ENCODE results near the gene KRTAP10-1. TPM values are rescaled to one million over a fixed set of nuclear protein-coding genes. Genes with fewer than 3 reads are reported as not detected.

The KRTAP10-1 gene
- total and polyA plus RNA-seq, 2 experiments from 2014 or later = not detected

- Histone ChIP-seq H2AFZ (no peak overlapping the region), H3K4me2 (ENCODE audit: unreplicated experiment) (no peak overlapping the region), H3K4me3 (no peak overlapping the region), H3K27ac (no peak overlapping the region), H3K27me3 (replicated peaks; ENCODE audit: insufficient read depth) (no peaks in the 10 kb centered on the region), H3K4me1 (ENCODE audit: insufficient read depth) (no peaks in the 10 kb centered on the region), H3K9ac (no peak overlapping the region), H3K79me2 (ENCODE audit: insufficient read depth) (no peaks in the 10 kb centered on the region), H3K36me3 (ENCODE audit: low read depth) (no peaks in the 10 kb centered on the region), H3K9me2 (ENCODE audit: insufficient read depth) (no peaks in the 10 kb centered on the region), H3K9me3 (ENCODE audit: low read depth) (no peaks in the 10 kb centered on the region), H3F3A (ENCODE audit: insufficient read depth) (no peaks in the 10 kb centered on the region), H4K20me1 (ENCODE audit: insufficient read depth) (no peaks in the 10 kb centered on the region)
- WGBS, 2 experiments (ENCODE audit: low coverage in 1 of 2, low lambda C conversion rate in 2 of 2, missing lambda C conversion rate in 2 of 2) = 44 to 50% methylated on average over 17 of the region's 17 CpGs
- in situ Hi-C loops (cut with MboI) = no loop called here
- no peak for TF ChIP-seq EZH2phosphoT487 (IDR thresholded peaks at IDR 0.05; ENCODE audit: insufficient read depth, low read depth)
- TF ChIP-seq EZH2 (IDR thresholded peaks at IDR 0.05; ENCODE audit: insufficient read depth, poor library complexity, severe bottlenecking) = no peak
- no peak for DNase-seq
Observed at GRCh38 chr21:44529011-44529421, 11.0 kb downstream of the KRTAP10-1 start.

GRCh38 chr21:44528634-44528995, 11.4 kb downstream of the KRTAP10-1 start:
- in situ Hi-C loops (cut with MboI) = no loop called here
- TF ChIP-seq EZH2 (IDR thresholded peaks at IDR 0.05; ENCODE audit: insufficient read depth, poor library complexity, severe bottlenecking) (no peak), EZH2phosphoT487 (IDR thresholded peaks at IDR 0.05; ENCODE audit: insufficient read depth, low read depth) (no peak)
- WGBS, 2 experiments (ENCODE audit: low coverage in 1 of 2, low lambda C conversion rate in 2 of 2, missing lambda C conversion rate in 2 of 2) = 51 to 60% methylated on average over 10 of the region's 10 CpGs

GRCh38 chr21:44527983-44528633, 11.9 kb downstream of the KRTAP10-1 start:
- no peaks in the 10 kb centered on the region for H3K9me3 ChIP-seq (ENCODE audit: low read depth)
- in situ Hi-C loops (cut with MboI) = no loop called here
- H3F3A ChIP-seq (ENCODE audit: insufficient read depth) = no peaks in the 10 kb centered on the region
- no peak overlapping the region for H3K27ac ChIP-seq
- no peaks in the 10 kb centered on the region for H3K36me3 ChIP-seq (ENCODE audit: low read depth)
- 48% methylated on average over 18 of the region's 18 CpGs for WGBS, 2 experiments (ENCODE audit: low coverage in 1 of 2, low lambda C conversion rate in 2 of 2, missing lambda C conversion rate in 2 of 2)
- no peaks in the 10 kb centered on the region for H3K79me2 ChIP-seq (ENCODE audit: insufficient read depth)
- no peak overlapping the region for H3K4me2 ChIP-seq (ENCODE audit: unreplicated experiment)
- no peaks in the 10 kb centered on the region for H3K9me2 ChIP-seq (ENCODE audit: insufficient read depth)
- no peaks in the 10 kb centered on the region for H3K4me1 ChIP-seq (ENCODE audit: insufficient read depth)
- no peaks in the 10 kb centered on the region for H4K20me1 ChIP-seq (ENCODE audit: insufficient read depth)
- TF ChIP-seq EZH2 (IDR thresholded peaks at IDR 0.05; ENCODE audit: insufficient read depth, poor library complexity, severe bottlenecking) = no peak
- TF ChIP-seq EZH2phosphoT487 (IDR thresholded peaks at IDR 0.05; ENCODE audit: insufficient read depth, low read depth) = no peak
- H3K4me3 ChIP-seq = no peak overlapping the region
- DNase-seq = no peak
- no peak overlapping the region for H2AFZ ChIP-seq
- no peaks in the 10 kb centered on the region for H3K27me3 ChIP-seq (replicated peaks; ENCODE audit: insufficient read depth)
- no peak overlapping the region for H3K9ac ChIP-seq

More at GRCh38 chr21:44528634-44528995, 11.4 kb downstream of the KRTAP10-1 start:
- H3K9ac ChIP-seq = no peak overlapping the region
- no peak for DNase-seq
- no peaks in the 10 kb centered on the region for H3K4me1 ChIP-seq (ENCODE audit: insufficient read depth)
- no peak overlapping the region for H3K4me2 ChIP-seq (ENCODE audit: unreplicated experiment)
- no peaks in the 10 kb centered on the region for H3K79me2 ChIP-seq (ENCODE audit: insufficient read depth)
- no peaks in the 10 kb centered on the region for H3K9me2 ChIP-seq (ENCODE audit: insufficient read depth)
- no peaks in the 10 kb centered on the region for H4K20me1 ChIP-seq (ENCODE audit: insufficient read depth)
- no peak overlapping the region for H3K4me3 ChIP-seq
- H3K9me3 ChIP-seq (ENCODE audit: low read depth) = no peaks in the 10 kb centered on the region
- no peak overlapping the region for H3K27ac ChIP-seq
- H3K36me3 ChIP-seq (ENCODE audit: low read depth) = no peaks in the 10 kb centered on the region
- no peak overlapping the region for H2AFZ ChIP-seq
- H3F3A ChIP-seq (ENCODE audit: insufficient read depth) = no peaks in the 10 kb centered on the region
- no peaks in the 10 kb centered on the region for H3K27me3 ChIP-seq (replicated peaks; ENCODE audit: insufficient read depth)

GRCh38 chr21:44527156-44527982, 12.6 kb downstream of the KRTAP10-1 start:
- H3K9me2 ChIP-seq (ENCODE audit: insufficient read depth) = no peaks in the 10 kb centered on the region
- no peak overlapping the region for H3K9ac ChIP-seq
- no peak for DNase-seq

More at GRCh38 chr21:44527156-44527982, 12.6 kb downstream of the KRTAP10-1 start:
- 65 to 68% methylated on average over 37 of the region's 37 CpGs for WGBS, 2 experiments (ENCODE audit: low coverage in 1 of 2, low lambda C conversion rate in 2 of 2, missing lambda C conversion rate in 2 of 2)
- H3K27ac ChIP-seq = no peak overlapping the region
- TF ChIP-seq EZH2 (IDR thresholded peaks at IDR 0.05; ENCODE audit: insufficient read depth, poor library complexity, severe bottlenecking) (no peak), EZH2phosphoT487 (IDR thresholded peaks at IDR 0.05; ENCODE audit: insufficient read depth, low read depth) (no peak)
- H3K27me3 ChIP-seq (replicated peaks; ENCODE audit: insufficient read depth) = no peaks in the 10 kb centered on the region
- H4K20me1 ChIP-seq (ENCODE audit: insufficient read depth) = no peaks in the 10 kb centered on the region
- H3K4me1 ChIP-seq (ENCODE audit: insufficient read depth) = no peaks in the 10 kb centered on the region
- no peaks in the 10 kb centered on the region for H3K36me3 ChIP-seq (ENCODE audit: low read depth)
- H3K4me2 ChIP-seq (ENCODE audit: unreplicated experiment) = no peak overlapping the region
- no peak overlapping the region for H3K4me3 ChIP-seq
- no peaks in the 10 kb centered on the region for H3K9me3 ChIP-seq (ENCODE audit: low read depth)
- no peaks in the 10 kb centered on the region for H3F3A ChIP-seq (ENCODE audit: insufficient read depth)
- no peaks in the 10 kb centered on the region for H3K79me2 ChIP-seq (ENCODE audit: insufficient read depth)
- in situ Hi-C loops (cut with MboI) = no loop called here
- no peak overlapping the region for H2AFZ ChIP-seq
